HAP-1 (cell line): ENCODE measurements around the gene ARPC1B.
A peak's percentile ranks its signal among the peaks of the same experiment; 100 is the strongest.
"Not testable (repeated sequence)": the region's sequence is repeated elsewhere in the genome, so short reads cannot be mapped to it uniquely, and the experiment has no call there.

Experiments used
- DNase-seq, 2 experiments: peaks; one replicate each; pipeline ENCODE4 v3.0.0-alpha.2; 2016 to 2020; ENCODE audit warnings: low spot score in 2 of 2
- H3K27me3 ChIP-seq: fragments of 250-450 bp; sonication (Bioruptor Pico); 2 replicates; pipeline ENCODE4 v1.5.1; 2020; ENCODE audit warnings: low read depth, mild to moderate bottlenecking, moderate library complexity
- H3K36me3 ChIP-seq: fragments of 250-450 bp; sonication (Bioruptor Pico); replicated peaks from 2 replicates; pipeline ENCODE4 v1.5.1; 2020; ENCODE audit warnings: mild to moderate bottlenecking
- H3K4me1 ChIP-seq: fragments of 250-450 bp; sonication (Bioruptor Pico); 2 replicates; pipeline ENCODE4 v1.5.1; 2020; ENCODE audit warnings: mild to moderate bottlenecking
- H3K4me3 ChIP-seq: fragments of 250-450 bp; sonication (Bioruptor Pico); 2 replicates; pipeline ENCODE4 v1.5.1; 2020; ENCODE audit warnings: mild to moderate bottlenecking, moderate library complexity
- H3K9me3 ChIP-seq: fragments of 250-450 bp; sonication (Bioruptor Pico); 2 replicates; pipeline ENCODE4 v1.5.1; 2020; ENCODE audit warnings: mild to moderate bottlenecking, moderate library complexity
- in situ Hi-C: fragments of 300-500 bp; cut with MboI; formaldehyde crosslinking; loops from 3 replicates; pipeline ENCODE4 v1.14.3; 2020; ENCODE audit warnings: low sequenced_read_pairs, inconsistent platforms, mixed read lengths

The ARPC1B gene

GRCh38 chr7:99373091-99374066 is 1.2 kb upstream of the ARPC1B start:
- Histone ChIP-seq H3K9me3 (no peaks in the 10 kb centered on the region), H3K4me3 (peak overlapping the region; percentile 61), H3K4me1 (peaks cover 3% of the 10 kb centered on the region; the same call in 1 of the 2 replicates), H3K36me3 (peaks cover 3% of the 10 kb centered on the region), H3K27me3 (no peaks in the 10 kb centered on the region)
- no peak for DNase-seq
- in situ Hi-C loops = no loop called here

- H3K36me3 ChIP-seq = peaks cover 3% of the 10 kb centered on the region
These were observed 709 bp downstream of the ARPC1B start for GRCh38 chr7:99375070-99375807.

GRCh38 chr7:99379043-99379577 is 4.6 kb downstream of the ARPC1B start:
- no peak for DNase-seq
- no peaks in the 10 kb centered on the region for H3K27me3 ChIP-seq
- peaks cover 7% of the 10 kb centered on the region for H3K36me3 ChIP-seq
- peaks cover 3% of the 10 kb centered on the region; the same call in 1 of the 2 replicates for H3K4me1 ChIP-seq
- in situ Hi-C loops = no loop called here
- no peak overlapping the region for H3K4me3 ChIP-seq
- H3K9me3 ChIP-seq = no peaks in the 10 kb centered on the region

More at GRCh38 chr7:99375070-99375807, 709 bp downstream of the ARPC1B start:
- Histone ChIP-seq H3K27me3 (no peaks in the 10 kb centered on the region), H3K4me1 (peaks cover 3% of the 10 kb centered on the region; the same call in 1 of the 2 replicates), H3K9me3 (no peaks in the 10 kb centered on the region), H3K4me3 (peak overlapping the region; percentile 61)
- in situ Hi-C loops = no loop called here
- peak; percentile 30 to 78 for DNase-seq

DNA sequence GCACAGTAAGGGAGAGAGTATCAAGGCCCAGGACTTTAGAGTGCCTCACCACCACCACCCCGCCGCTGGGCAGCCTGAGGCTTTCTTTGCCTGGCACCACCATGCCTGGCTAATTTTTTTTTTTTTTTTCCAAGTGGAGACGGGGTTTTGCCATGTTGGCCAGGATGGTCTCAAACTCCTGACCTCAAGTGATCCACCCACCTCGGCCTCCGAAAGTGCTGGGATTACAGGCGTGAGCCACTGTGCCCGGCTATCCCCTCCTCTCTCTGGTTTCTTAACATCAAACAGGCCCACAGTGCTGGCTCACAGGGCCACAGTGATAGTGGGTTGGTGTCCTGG is 5.1 kb downstream of the ARPC1B start:
- H3K4me1 ChIP-seq, H3K4me3 ChIP-seq, in situ Hi-C loops, H3K36me3 ChIP-seq, DNase-seq, H3K9me3 ChIP-seq, H3K27me3 ChIP-seq: not testable (repeated sequence)

- peaks cover 7% of the 10 kb centered on the region for H3K36me3 ChIP-seq
- in situ Hi-C loops = no loop called here
These were observed 5.7 kb downstream of the ARPC1B start for GRCh38 chr7:99380032-99380822.

GRCh38 chr7:99380823-99381663 is 6.5 kb downstream of the ARPC1B start:
- no peaks in the 10 kb centered on the region for H3K27me3 ChIP-seq
- H3K36me3 ChIP-seq = peaks cover 7% of the 10 kb centered on the region
- H3K4me3 ChIP-seq = no peak overlapping the region

More at GRCh38 chr7:99380032-99380822, 5.7 kb downstream of the ARPC1B start:
- Histone ChIP-seq H3K27me3 (no peaks in the 10 kb centered on the region), H3K9me3 (no peaks in the 10 kb centered on the region), H3K4me1 (peaks cover 3% of the 10 kb centered on the region; the same call in 1 of the 2 replicates), H3K4me3 (no peak overlapping the region)
- DNase-seq = no peak

GRCh38 chr7:99381664-99382075 is 7.1 kb downstream of the ARPC1B start:
- Histone ChIP-seq H3K27me3 (no peaks in the 10 kb centered on the region), H3K4me1 (no peaks in the 10 kb centered on the region), H3K9me3 (no peaks in the 10 kb centered on the region), H3K4me3 (no peak overlapping the region), H3K36me3 (peaks cover 11% of the 10 kb centered on the region)
- in situ Hi-C loops = no loop called here
- DNase-seq = no peak

More at GRCh38 chr7:99380823-99381663, 6.5 kb downstream of the ARPC1B start:
- Histone ChIP-seq H3K4me1 (no peaks in the 10 kb centered on the region), H3K9me3 (no peaks in the 10 kb centered on the region)
- no peak for DNase-seq
- in situ Hi-C loops = no loop called here

DNA sequence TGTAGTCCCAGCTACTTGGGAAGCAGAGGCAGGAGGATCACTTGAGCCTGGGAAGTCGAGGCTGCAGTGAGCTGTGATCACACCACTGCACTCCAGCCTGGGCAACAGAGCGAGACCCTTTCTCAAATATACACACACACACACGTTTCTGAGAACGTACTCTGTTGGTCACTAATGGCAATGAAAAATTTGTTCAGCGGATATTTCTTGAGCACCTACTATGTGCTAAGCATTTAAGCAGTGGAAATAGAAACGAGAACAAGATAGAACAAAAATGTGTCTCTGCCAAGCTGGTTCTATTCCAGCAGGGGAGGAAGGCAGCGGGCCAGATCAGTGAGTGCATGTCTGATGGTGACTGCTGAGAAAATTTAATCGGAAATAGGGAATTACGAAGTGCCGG is 8.7 kb downstream of the ARPC1B start:
- in situ Hi-C loops = no loop called here
- DNase-seq = no peak
- Histone ChIP-seq H3K4me3 (no peak overlapping the region), H3K9me3 (no peaks in the 10 kb centered on the region), H3K27me3 (no peaks in the 10 kb centered on the region), H3K36me3 (peaks cover 16% of the 10 kb centered on the region), H3K4me1 (no peaks in the 10 kb centered on the region)

- H3K4me3 ChIP-seq = no peak overlapping the region
- H3K9me3 ChIP-seq = no peaks in the 10 kb centered on the region
- in situ Hi-C loops = no loop called here
- DNase-seq = no peak
- H3K27me3 ChIP-seq = no peaks in the 10 kb centered on the region
- no peaks in the 10 kb centered on the region for H3K4me1 ChIP-seq
- H3K36me3 ChIP-seq = peaks cover 18% of the 10 kb centered on the region
These were observed 9.4 kb downstream of the ARPC1B start for GRCh38 chr7:99383791-99384370.

DNA sequence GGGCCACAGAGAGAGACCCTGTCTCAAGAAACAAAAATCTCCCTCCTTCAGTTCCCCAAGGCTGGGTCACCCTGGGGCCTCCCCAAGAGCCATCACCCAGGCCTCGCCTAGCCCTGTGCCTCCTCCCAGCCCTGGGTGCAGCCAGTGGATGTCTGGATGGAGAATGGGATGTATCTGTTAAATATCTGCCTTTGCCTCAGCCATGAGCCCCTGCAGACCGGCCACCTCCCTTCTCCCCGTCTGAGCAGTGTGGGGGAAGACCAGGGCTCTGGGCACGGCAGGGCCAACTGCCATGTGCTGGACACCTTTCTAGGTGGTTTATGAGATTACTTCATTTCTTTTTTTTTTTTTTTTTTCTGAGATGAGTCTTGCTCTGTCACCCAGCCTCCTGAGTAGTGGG is 10.0 kb downstream of the ARPC1B start:
- no peaks in the 10 kb centered on the region for H3K4me1 ChIP-seq
- H3K9me3 ChIP-seq = no peaks in the 10 kb centered on the region
- H3K27me3 ChIP-seq = no peaks in the 10 kb centered on the region
- in situ Hi-C loops = no loop called here
- no peak overlapping the region for H3K4me3 ChIP-seq
- peaks cover 18% of the 10 kb centered on the region for H3K36me3 ChIP-seq
- no peak for DNase-seq

DNA sequence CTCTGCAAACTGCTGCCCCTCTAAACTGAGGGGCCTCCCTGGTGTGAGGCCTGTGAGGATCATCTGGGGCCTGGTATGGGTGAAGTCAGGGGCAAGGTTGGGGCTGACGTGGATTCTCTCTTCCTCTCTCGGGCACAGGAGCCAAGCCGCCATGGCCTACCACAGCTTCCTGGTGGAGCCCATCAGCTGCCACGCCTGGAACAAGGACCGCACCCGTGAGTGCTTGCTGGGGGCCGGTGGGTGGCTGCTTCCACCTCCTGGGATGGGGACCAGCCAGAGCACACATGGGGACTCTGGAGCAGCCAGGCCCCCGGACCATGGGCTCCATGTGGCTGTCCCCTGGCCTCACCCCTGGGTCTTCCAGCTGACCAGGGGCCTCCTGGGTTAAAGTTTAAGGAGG is 11.0 kb downstream of the ARPC1B start:
- no peak for DNase-seq
- Histone ChIP-seq H3K27me3 (no peaks in the 10 kb centered on the region), H3K36me3 (peaks cover 24% of the 10 kb centered on the region), H3K4me1 (no peaks in the 10 kb centered on the region), H3K9me3 (no peaks in the 10 kb centered on the region), H3K4me3 (no peak overlapping the region)
- in situ Hi-C loops = no loop called here

DNA sequence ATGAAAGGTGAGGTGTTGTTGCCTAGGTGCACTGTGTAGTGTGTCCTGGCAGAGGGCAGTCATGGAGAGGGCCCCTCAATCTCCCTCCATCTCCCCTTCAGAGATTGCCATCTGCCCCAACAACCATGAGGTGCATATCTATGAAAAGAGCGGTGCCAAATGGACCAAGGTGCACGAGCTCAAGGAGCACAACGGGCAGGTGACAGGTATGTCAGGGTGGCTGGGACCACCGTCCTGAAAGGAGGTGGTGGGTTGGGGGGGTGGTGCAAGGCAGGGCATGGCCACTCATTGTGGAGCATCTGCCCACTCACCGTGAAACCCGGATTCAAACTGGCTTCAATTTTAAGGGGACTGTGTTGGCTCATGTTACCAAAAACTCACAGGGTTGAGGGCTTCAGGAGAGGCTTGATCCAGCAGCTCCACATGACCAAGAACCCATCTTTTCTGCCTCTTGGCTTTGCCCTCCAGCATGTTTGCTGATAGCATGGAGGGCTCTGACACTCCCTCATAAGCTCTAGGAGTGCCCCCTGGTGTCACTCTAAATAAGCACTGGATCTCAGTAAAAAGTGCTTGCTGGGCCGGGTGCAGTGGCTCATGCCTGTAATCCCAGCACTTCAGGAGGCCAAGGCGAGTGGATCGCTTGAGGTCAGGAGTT is 12.2 kb downstream of the ARPC1B start:
- Histone ChIP-seq H3K4me3 (no peak overlapping the region), H3K27me3 (no peaks in the 10 kb centered on the region), H3K9me3 (no peaks in the 10 kb centered on the region), H3K36me3 (peaks cover 31% of the 10 kb centered on the region), H3K4me1 (no peaks in the 10 kb centered on the region)
- DNase-seq = peak; percentile 28 to 56
- in situ Hi-C loops = no loop called here
